Measurements from ENCODE around the gene GAK. TPM values are rescaled to one million over a fixed set of nuclear protein-coding genes. Genes with fewer than 3 reads are reported as not detected.

Gene GAK
- total RNA-seq, 4 donors from 2014 or later, result 230 to 882 (median 305) TPM

- no peak overlapping the region for H3K27ac ChIP-seq
- H3K36me3 ChIP-seq, result peaks cover 0 to 51% (median 9%) of the 10 kb centered on the region in 4 donors
These were observed 53.1 kb downstream of the GAK start for GRCh38 chr4:878796-879728.

GRCh38 chr4:877502-877901 lies 54.6 kb downstream of the GAK start:
- H3K9me3 ChIP-seq, result no peaks in the 10 kb centered on the region
- no peaks in the 10 kb centered on the region for H3K27me3 ChIP-seq
- no peak overlapping the region for H3K27ac ChIP-seq
- peaks cover 0 to 44% (median 9%) of the 10 kb centered on the region in 4 donors for H3K36me3 ChIP-seq
- no peak for TF ChIP-seq POLR2A (IDR thresholded peaks at IDR 0.05)
- TF ChIP-seq CTCF (IDR thresholded peaks at IDR 0.05), result no peak
- TF ChIP-seq POLR2AphosphoS5 (IDR thresholded peaks at IDR 0.05), result no peak
- TF ChIP-seq EP300 (IDR thresholded peaks at IDR 0.05; ENCODE audit: low read depth), result no peak
- WGBS, 2 donors (ENCODE audit: low coverage in 1 of 2), result 95 to 96% methylated on average over 12 to 23 of the region's 25 CpGs
- in situ Hi-C loops (cut with MboI; ENCODE audit: low pct_ligation_motif_present in 1 of 4, low pct_unique_long_range_greater_than_20kb in 1 of 4, low sequenced_read_pairs in 3 of 4), result no loop called here
- H3K4me1 ChIP-seq, result no peaks in the 10 kb centered on the region
- no peak overlapping the region for H3K4me3 ChIP-seq
- intact Hi-C loops (cut with DNase I; ENCODE audit: low total_unique reads), result no loop called here
- DNase-seq, result no peak

More at GRCh38 chr4:878796-879728, 53.1 kb downstream of the GAK start:
- TF ChIP-seq POLR2A (IDR thresholded peaks at IDR 0.05) (no peak), CTCF (IDR thresholded peaks at IDR 0.05) (no peak), EP300 (IDR thresholded peaks at IDR 0.05; ENCODE audit: low read depth) (no peak), POLR2AphosphoS5 (IDR thresholded peaks at IDR 0.05) (no peak)
- no peak for DNase-seq
- intact Hi-C loops (cut with DNase I; ENCODE audit: low total_unique reads), result no loop called here
- no peak overlapping the region for H3K4me3 ChIP-seq
- H3K9me3 ChIP-seq, result no peaks in the 10 kb centered on the region
- no peaks in the 10 kb centered on the region for H3K4me1 ChIP-seq
- 80 to 96% methylated on average over 8 to 20 of the region's 23 CpGs for WGBS, 2 donors (ENCODE audit: low coverage in 1 of 2)
- H3K27me3 ChIP-seq, result no peaks in the 10 kb centered on the region
- in situ Hi-C loops (cut with MboI; ENCODE audit: low pct_ligation_motif_present in 1 of 4, low pct_unique_long_range_greater_than_20kb in 1 of 4, low sequenced_read_pairs in 3 of 4), result no loop called here

GRCh38 chr4:876780-877179 lies 55.3 kb downstream of the GAK start:
- intact Hi-C loops (cut with DNase I; ENCODE audit: low total_unique reads) (no loop called here), in situ Hi-C loops (cut with MboI; ENCODE audit: low pct_ligation_motif_present in 1 of 4, low pct_unique_long_range_greater_than_20kb in 1 of 4, low sequenced_read_pairs in 3 of 4) (no loop called here)
- DNase-seq, result no peak
- 91 to 98% methylated on average over 6 to 24 of the region's 24 CpGs for WGBS, 2 donors (ENCODE audit: low coverage in 1 of 2)
- TF ChIP-seq EP300 (IDR thresholded peaks at IDR 0.05; ENCODE audit: low read depth), result no peak
- no peak for TF ChIP-seq POLR2A (IDR thresholded peaks at IDR 0.05)
- TF ChIP-seq POLR2AphosphoS5 (IDR thresholded peaks at IDR 0.05), result no peak
- TF ChIP-seq CTCF (IDR thresholded peaks at IDR 0.05), result peak in 1 of 5 experiments; percentile 8
- Histone ChIP-seq H3K4me1 (no peaks in the 10 kb centered on the region), H3K9me3 (no peaks in the 10 kb centered on the region), H3K4me3 (no peak overlapping the region), H3K27me3 (no peaks in the 10 kb centered on the region), H3K27ac (no peak overlapping the region), H3K36me3 (peaks cover 0 to 37% (median 6%) of the 10 kb centered on the region in 4 donors)

GRCh38 chr4:875818-876423 lies 56.2 kb downstream of the GAK start:
- intact Hi-C loops (cut with DNase I; ENCODE audit: low total_unique reads), result no loop called here
- TF ChIP-seq EP300 (IDR thresholded peaks at IDR 0.05; ENCODE audit: low read depth) (no peak), POLR2AphosphoS5 (IDR thresholded peaks at IDR 0.05) (no peak), POLR2A (IDR thresholded peaks at IDR 0.05) (no peak), CTCF (IDR thresholded peaks at IDR 0.05) (no peak)
- WGBS, 2 donors (ENCODE audit: low coverage in 1 of 2), result 79% methylated on average over 20 of the region's 26 CpGs; no CpG with 5 or more reads in 1 of the 2 donors
- Histone ChIP-seq H3K4me1 (no peaks in the 10 kb centered on the region), H3K4me3 (no peak overlapping the region), H3K9me3 (no peaks in the 10 kb centered on the region), H3K27me3 (no peaks in the 10 kb centered on the region), H3K36me3 (peaks cover 0 to 29% (median 2%) of the 10 kb centered on the region in 4 donors), H3K27ac (no peak overlapping the region)
- in situ Hi-C loops (cut with MboI; ENCODE audit: low pct_ligation_motif_present in 1 of 4, low pct_unique_long_range_greater_than_20kb in 1 of 4, low sequenced_read_pairs in 3 of 4), result no loop called here
- no peak for DNase-seq

All from transverse colon (tissue), 4 donors.